ENCODE results near the gene MYO16. TPM values are rescaled to one million over a fixed set of nuclear protein-coding genes. Genes with fewer than 3 reads are reported as not detected.

MYO16 gene
- polyA plus RNA-seq, 1 experiment = not detected

DNA sequence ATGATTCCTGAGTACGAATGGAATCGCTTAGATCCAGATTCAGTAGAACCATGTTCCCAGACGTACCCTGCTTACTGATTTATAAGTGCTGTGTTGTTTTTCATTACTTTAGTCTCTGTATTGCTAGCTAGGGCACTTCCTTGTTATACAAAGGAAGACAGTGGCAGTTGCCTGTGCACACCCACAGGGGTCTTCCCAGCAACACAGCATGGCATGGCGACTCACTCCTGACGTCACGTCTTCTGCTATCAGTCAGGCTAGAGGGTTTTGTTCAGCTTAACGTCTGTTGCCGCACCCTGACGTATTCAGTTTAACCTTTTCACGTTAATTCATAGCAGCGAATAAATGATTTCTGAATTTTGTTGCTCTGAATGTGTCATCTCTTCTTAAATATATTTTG, 295.1 kb downstream of the MYO16 start:
- ChIA-PET POLR2A (no interaction called here), CTCF (interaction anchor here (1.3 to 1.6 kb wide), 3 partner anchors 9 to 12 kb away, joined by 3 to 5 read pairs (median 3); no protein-coding TSS in a partner anchor)

DNA sequence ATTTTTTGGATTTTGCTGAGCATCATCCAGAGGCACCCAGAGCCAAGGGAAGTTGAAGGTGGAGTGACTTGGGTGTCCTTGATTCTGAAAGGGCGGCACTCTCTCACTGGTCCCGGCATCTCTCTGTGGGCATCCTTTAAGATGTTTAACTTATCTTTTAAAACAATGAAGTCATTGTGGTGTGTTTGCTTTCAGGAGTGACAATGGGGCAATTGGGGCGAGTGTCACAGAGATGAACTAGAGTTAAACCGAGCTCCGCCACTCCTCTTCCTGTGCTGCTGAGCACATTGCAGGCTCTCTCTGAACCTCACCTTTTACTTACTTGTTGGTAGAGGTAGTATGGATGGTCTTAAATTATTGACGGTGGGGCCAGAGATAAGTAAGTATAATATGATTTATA, 295.7 kb downstream of the MYO16 start:
- POLR2A ChIA-PET = no interaction called here
- Histone ChIP-seq H3K27me3 (ENCODE audit: control insufficient read depth, insufficient read depth, low read length) (no peaks in the 10 kb centered on the region; the same call in none of the 2 replicates), H3K4me3 (ENCODE audit: low read depth, low read length) (no peak overlapping the region), H3K36me3 (ENCODE audit: control insufficient read depth, insufficient read depth, low read length) (no peaks in the 10 kb centered on the region)
- DNase-seq (ENCODE audit: low read depth) = no peak
- CTCF ChIA-PET = interaction anchor here (1.3 to 1.6 kb wide), 2 partner anchors 10 to 12 kb away, joined by 3 to 5 read pairs; no protein-coding TSS in a partner anchor
- TF ChIP-seq, protein P1, sequence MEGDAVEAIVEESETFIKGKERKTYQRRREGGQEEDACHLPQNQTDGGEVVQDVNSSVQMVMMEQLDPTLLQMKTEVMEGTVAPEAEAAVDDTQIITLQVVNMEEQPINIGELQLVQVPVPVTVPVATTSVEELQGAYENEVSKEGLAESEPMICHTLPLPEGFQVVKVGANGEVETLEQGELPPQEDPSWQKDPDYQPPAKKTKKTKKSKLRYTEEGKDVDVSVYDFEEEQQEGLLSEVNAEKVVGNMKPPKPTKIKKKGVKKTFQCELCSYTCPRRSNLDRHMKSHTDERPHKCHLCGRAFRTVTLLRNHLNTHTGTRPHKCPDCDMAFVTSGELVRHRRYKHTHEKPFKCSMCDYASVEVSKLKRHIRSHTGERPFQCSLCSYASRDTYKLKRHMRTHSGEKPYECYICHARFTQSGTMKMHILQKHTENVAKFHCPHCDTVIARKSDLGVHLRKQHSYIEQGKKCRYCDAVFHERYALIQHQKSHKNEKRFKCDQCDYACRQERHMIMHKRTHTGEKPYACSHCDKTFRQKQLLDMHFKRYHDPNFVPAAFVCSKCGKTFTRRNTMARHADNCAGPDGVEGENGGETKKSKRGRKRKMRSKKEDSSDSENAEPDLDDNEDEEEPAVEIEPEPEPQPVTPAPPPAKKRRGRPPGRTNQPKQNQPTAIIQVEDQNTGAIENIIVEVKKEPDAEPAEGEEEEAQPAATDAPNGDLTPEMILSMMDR (IDR thresholded peaks at IDR 0.05; ENCODE audit: insufficient read depth, low read depth, low read length) = no peak

More for the DNA sequence above, 295.1 kb downstream of the MYO16 start:
- TF ChIP-seq, protein P1 (IDR thresholded peaks at IDR 0.05; ENCODE audit: insufficient read depth, low read depth, low read length) = no peak
- Histone ChIP-seq H3K4me3 (ENCODE audit: low read depth, low read length) (no peak overlapping the region), H3K36me3 (ENCODE audit: control insufficient read depth, insufficient read depth, low read length) (no peaks in the 10 kb centered on the region), H3K27me3 (ENCODE audit: control insufficient read depth, insufficient read depth, low read length) (no peaks in the 10 kb centered on the region; the same call in none of the 2 replicates)
- no peak for DNase-seq (ENCODE audit: low read depth)

DNA sequence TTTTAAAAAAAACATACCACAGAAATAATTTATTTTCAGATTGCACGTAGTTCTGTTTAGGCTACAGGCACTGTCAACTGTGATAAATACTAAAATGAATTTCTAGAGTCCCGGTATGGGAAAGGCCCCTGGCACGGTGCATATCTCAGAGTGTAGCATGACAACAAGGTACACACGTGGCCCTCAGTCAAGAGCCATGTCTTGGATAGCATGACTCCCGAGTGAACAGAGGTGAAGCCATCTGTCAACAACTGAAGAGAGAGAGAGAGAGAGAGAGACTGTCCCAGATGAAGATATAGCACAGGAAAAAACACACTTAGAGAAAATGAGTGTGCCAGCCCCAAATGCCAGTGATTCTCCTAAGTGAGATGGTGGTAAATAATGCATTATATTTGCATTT, 297.5 kb downstream of the MYO16 start:
- TF ChIP-seq, protein P1 (IDR thresholded peaks at IDR 0.05; ENCODE audit: insufficient read depth, low read depth, low read length) = no peak
- POLR2A ChIA-PET = no interaction called here
- CTCF ChIA-PET = no interaction called here
- H3K27me3 ChIP-seq (ENCODE audit: control insufficient read depth, insufficient read depth, low read length) = no peaks in the 10 kb centered on the region; the same call in none of the 2 replicates
- no peak overlapping the region for H3K4me3 ChIP-seq (ENCODE audit: low read depth, low read length)
- no peaks in the 10 kb centered on the region for H3K36me3 ChIP-seq (ENCODE audit: control insufficient read depth, insufficient read depth, low read length)
- DNase-seq (ENCODE audit: low read depth) = no peak

DNA sequence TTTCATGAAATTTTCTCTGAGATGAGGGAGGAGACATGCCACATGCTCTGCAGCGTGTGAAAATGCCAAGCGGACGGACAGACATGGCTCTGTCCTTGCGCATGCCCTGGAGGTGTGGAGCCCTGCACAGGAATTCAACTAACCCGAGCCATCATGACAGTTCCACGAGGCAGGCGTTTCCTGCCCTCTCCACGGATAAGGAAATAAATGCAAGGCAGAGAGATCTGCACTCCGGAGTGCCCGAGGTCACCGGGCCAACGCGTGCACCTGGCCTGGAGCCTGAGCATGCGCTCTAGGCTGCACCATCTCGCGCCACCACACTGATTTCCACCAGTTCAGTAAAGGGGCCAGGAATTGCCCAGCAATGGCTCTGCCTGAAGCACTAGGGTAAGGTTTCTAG, 298.2 kb downstream of the MYO16 start:
- no peak for DNase-seq (ENCODE audit: low read depth)
- POLR2A ChIA-PET = no interaction called here
- TF ChIP-seq, protein P1 (IDR thresholded peaks at IDR 0.05; ENCODE audit: insufficient read depth, low read depth, low read length) = no peak
- no peaks in the 10 kb centered on the region; the same call in none of the 2 replicates for H3K27me3 ChIP-seq (ENCODE audit: control insufficient read depth, insufficient read depth, low read length)
- H3K4me3 ChIP-seq (ENCODE audit: low read depth, low read length) = no peak overlapping the region
- CTCF ChIA-PET = interaction anchor here (0.8 to 1.7 kb wide), 2 partner anchors 10 to 605 kb away, joined by 3 to 8 read pairs; no protein-coding TSS in a partner anchor
- H3K36me3 ChIP-seq (ENCODE audit: control insufficient read depth, insufficient read depth, low read length) = no peaks in the 10 kb centered on the region

DNA sequence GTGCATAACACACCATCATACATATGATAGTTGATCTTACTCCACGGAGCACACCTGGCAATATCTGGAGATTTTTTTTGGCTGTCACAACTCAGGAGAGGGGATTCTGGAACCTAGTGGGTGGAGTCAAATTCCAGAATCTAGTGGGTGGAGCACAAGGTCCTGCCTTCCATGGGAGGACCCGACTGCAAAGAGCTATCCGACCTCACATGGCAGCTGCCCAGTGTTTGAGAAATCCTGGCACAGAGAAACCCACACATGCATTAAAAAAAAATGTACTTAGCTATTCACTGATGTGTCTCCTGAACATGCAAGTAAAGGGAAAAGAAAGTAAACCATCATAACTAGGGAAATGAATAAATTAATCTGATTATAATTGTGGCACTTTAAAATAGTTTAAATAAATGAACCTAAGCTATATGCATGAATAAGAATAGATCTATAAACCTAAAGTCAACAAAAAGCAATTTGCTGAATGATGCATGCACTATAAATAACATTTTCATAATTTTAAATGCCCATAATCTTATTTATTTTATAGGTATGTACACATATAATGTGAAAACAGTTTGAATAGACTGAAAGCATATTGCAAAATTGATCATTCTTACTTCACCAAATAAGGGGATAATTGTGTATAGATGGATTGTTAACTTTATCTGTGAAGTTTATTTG, 300.3 kb downstream of the MYO16 start:
- TF ChIP-seq, protein P1 (IDR thresholded peaks at IDR 0.05; ENCODE audit: insufficient read depth, low read depth, low read length) = no peak
- no peak overlapping the region for H3K4me3 ChIP-seq (ENCODE audit: low read depth, low read length)
- H3K36me3 ChIP-seq (ENCODE audit: control insufficient read depth, insufficient read depth, low read length) = no peaks in the 10 kb centered on the region
- CTCF ChIA-PET = interaction anchor here (0.5 kb wide), 1 partner anchor 1186 kb away, joined by 3 read pairs; no protein-coding TSS in a partner anchor
- H3K27me3 ChIP-seq (ENCODE audit: control insufficient read depth, insufficient read depth, low read length) = no peaks in the 10 kb centered on the region; the same call in none of the 2 replicates
- no peak for DNase-seq (ENCODE audit: low read depth)
- POLR2A ChIA-PET = no interaction called here

Data from BJ (cell line).